ENCODE results near the gene IFITM10.

The IFITM10 gene

DNA sequence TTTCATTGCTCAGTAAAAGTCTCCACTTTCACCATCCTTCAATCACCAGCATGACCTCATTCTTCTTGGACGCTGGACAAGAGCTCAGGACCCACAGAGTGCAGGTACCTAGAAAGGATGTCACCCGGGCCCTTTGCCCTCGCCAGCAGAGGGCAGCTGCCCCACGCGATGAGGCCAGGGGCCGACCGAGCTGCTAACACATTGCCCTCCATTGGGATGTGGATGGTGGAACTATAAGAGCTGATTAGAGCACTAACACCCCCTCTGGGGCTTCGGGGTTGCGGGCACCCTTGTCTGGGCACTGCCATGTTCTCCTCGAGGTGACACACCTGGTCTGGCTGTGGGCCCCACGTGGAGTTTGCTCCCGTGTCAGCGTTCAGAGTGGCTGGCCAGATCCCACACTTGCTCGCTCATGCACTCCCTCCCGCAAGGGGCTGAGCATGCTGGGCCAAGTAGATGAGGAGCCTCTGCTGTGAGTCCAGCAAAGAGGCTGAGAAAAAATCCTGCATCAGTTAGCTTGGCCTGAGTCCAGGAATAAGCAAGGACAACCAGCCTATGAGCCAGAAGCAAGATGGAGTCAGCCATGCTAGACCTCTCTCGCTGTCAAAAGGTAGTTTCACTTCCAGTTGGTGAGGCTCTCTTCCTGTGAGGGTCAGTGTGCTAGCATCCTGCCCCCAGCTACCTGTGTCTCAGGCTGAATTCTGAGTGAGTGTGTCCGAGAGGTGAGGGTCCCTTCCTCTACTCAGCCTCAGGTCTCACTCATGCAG is 43.6 kb downstream of the IFITM10 start:
- FAIRE-seq: no peak

DNA sequence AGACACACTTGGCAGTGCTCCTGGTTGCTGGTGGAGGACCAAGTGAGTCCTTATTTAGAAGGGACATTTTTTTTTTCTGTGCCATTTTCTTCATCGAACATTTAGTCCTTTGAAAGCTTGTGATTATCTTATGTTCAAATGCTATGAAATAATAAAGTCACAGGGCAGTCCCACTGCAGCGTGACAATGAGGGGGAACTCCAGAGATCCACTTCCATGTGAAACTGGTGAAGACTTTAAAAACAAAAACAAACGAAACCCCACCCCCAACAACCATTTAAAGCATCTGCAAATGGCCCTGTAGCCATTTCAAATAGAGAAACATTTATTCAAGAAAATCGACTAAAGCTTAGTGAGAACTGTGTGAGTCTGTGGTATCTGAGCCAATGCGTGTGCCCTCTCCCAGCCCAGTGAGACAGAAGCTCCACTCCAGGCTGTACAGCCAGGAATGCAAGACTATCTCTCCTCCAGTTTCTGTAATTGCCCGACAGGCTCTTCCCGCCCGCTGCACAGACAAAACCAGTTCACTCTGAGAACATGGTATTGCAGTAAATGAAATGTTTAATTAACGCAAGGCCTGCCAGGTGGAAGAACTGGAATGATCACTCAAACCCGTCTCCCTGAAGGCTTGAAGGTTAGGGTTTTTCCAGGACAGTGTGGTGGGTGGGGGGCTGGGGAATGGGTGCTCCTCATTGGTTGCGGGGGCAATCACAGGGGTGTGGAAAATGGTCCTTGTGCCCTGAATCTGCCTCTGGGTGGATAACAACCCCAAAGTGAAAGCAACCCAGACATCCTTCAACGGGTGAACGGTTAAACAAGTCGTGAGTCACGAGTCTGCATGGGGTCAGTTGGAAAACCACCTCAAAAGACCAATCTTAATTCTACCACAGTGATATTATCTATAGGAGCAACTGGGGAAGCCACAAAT is 45.0 kb downstream of the IFITM10 start:
- FAIRE-seq: no peak

DNA sequence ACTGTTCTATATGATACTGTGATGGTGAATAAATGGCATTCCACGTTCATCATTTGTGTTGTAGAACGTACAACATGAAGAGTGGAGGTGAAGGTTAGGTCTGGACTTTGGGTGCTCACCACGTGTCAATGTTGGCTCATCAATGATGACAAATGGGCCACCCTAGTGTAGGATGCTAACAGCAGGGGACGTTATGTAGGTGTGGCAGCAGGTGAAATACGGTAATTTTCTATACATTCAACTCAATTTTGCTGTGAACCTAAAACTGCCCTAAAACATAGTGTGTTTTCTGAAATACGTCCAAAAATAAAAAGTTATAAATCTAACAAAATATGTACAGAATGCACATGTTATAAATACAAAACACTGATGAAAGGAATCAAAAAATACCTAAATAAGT is 47.2 kb downstream of the IFITM10 start:
- FAIRE-seq: no peak

DNA sequence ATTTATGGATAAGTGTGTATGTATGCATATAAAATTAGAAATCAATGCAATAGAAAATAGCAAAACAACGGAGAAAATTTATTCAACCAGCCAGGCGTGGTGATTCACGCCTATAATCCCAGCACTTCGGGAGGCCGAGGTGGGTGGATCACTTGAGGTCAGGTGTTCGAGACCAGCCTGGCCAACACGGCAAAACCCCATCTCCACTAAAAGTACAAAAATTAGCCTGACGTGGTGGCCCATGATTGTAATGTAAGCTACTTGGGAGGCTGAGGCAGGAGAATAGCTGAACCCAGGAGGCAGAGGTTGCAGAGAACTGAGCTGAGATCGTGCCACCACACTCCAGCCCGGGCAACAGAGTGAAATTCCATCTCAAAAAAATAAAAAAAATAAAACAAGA is 47.9 kb downstream of the IFITM10 start:
- FAIRE-seq: no peak

GRCh38 chr11:1701091-1701807 is 49.1 kb downstream of the IFITM10 start:
- FAIRE-seq: no peak

- no peak for FAIRE-seq
Observed at GRCh38 chr11:1699771-1700170, 50.6 kb downstream of the IFITM10 start.

- FAIRE-seq: no peak
Observed at GRCh38 chr11:1696608-1697570, 53.5 kb downstream of the IFITM10 start, which contains the start of gene KRTAP5-6. TSS of gene KRTAP5-6 (plus strand) at chr11:1697195. CDS start at chr11:1697246, 51 bp downstream.

- no peak for FAIRE-seq
Observed at GRCh38 chr11:1695548-1696108, 54.8 kb downstream of the IFITM10 start.

DNA sequence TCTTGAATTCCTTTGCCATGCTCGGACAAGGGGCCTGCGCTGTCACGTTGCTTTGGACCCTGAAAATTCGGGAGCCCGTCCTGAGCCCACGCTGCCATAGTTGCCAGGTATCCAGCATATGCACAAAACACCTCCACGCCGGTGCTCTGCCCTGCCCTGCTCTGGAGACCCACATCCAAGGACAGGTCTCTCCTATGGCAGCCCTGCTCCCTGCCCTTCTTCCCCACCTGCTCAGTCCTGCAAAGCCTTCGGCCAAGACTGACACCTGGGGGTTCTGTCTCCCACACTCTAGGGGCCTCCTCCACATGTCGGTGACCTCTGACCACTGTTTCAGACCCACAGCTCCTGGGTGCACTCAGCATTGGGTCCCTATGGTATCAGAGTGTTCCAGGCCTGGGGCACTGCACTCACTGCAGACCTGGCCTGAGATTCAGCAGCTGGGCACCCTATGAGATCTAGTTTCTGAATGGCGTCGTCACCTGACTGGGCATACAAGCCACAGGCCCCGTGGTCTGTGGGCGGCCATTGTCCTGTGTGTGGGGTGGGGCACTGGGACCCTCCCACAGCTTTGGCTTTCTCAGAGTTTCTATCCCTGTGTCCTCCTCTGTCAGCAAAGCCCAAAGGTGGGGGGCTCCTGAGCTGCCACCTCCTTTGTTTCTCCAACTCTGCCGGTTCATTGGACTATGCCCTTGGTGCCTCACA is 55.4 kb downstream of the IFITM10 start:
- no peak for FAIRE-seq

GRCh38 chr11:1694064-1694845 is 56.1 kb downstream of the IFITM10 start:
- no peak for FAIRE-seq

GRCh38 chr11:1693327-1694063 is 56.9 kb downstream of the IFITM10 start:
- no peak for FAIRE-seq

DNA sequence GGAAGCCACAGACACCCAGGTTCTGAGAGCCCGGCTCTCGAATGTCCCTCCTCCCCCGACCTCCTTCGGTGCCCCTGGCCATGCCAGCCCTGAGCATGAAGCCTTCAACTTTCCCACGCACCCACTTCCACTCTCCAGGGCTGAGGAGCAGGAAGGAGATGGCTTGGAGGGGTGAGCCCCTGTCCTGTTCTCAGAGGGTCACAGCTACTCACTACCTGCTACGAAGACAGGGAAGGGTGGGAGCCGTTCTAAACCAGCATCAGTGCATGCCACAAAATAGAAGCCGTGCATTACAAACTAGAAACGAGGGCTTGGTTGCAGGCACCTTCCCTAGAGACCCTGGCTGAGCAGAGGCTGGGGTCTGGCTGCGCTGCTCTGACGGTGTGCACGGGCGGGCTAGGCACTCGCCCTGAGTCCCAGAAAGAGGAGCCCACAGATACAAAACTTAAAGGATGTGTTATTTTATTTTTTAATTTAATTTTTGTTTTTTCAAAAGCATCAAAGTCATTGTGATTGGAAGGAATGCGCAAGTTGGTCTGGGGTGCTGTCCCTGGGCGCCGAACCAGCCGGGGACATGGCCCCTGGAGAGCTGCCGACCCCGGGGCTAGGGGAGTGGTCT is 57.6 kb downstream of the IFITM10 start:
- no peak for FAIRE-seq

- no peak for FAIRE-seq
Observed at GRCh38 chr11:1691878-1692707, 58.3 kb downstream of the IFITM10 start.

- FAIRE-seq: no peak
Observed at GRCh38 chr11:1691026-1691877, 59.1 kb downstream of the IFITM10 start.

DNA sequence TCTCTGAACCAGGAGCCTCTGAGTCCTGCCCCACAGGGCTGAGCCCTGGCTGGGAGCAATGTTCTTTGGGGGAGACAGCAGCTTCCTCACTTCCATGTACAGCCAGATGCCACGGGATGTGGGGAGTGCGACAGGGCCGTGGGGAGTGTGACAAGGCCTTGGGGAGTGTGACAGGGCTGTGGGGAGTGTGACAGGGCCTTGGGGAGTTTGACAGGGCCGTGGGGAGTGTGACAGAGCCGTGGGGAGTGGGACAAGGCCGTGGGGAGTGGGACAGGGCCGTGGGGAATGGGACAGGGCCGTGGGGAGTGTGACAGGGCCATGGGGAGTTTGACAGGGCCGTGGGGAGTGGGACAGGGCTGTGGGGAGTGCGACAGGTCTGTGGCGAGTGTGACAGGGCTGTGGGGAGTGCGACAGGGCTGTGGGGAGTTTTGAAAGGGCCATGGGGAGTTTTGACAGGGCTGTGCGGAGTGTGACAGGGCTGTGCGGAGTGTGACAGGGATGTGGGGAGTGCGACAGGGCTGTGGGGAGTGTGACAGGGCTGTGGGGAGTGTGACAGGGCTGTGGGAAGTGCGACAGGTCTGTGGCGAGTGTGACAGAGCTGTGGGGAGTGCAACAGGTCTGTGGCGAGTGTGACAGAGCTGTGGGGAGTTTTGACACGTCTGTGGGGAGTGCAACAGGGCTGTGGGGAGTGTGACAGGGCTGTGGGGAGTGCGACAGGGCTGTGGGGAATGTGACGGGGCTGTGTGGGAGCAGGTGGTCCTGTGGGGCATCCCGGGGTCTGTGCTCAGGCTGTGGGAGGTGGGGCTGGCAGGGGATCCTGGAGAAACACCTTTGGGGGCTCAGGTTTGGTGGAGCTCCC is 60.0 kb downstream of the IFITM10 start:
- FAIRE-seq: no peak

Data from TTC549 (cell line).